A204.1 (cell line): ENCODE measurements around the gene TNFAIP8L2.
"Not testable (repeated sequence)": the region's sequence is repeated elsewhere in the genome, so short reads cannot be mapped to it uniquely, and the experiment has no call there.

Source experiments
- FAIRE-seq: peaks from 2 replicates; lab custom pipeline; 2012; peaks lifted over from hg19 to GRCh38; lab: Jason Lieb, UNC

Gene TNFAIP8L2

GRCh38 chr1:151146072-151146411, 10.4 kb upstream of the TNFAIP8L2 start:
- FAIRE-seq, result no peak

- peak; percentile 52 for FAIRE-seq
These were observed 9.9 kb upstream of the TNFAIP8L2 start, which contains the start of gene SEMA6C for GRCh38 chr1:151146412-151147131. TSS of gene SEMA6C (minus strand) at chr1:151146631. CDS start at chr1:151142621, 4,010 bp downstream.

- FAIRE-seq, result no peak
These were observed 9.3 kb upstream of the TNFAIP8L2 start for GRCh38 chr1:151147132-151147503.

- FAIRE-seq, result no peak
These were observed 8.8 kb upstream of the TNFAIP8L2 start for GRCh38 chr1:151147665-151148064.

GRCh38 chr1:151157067-151157531, 650 bp downstream of the TNFAIP8L2 start:
- no peak for FAIRE-seq

- FAIRE-seq, result no peak
These were observed 1.9 kb downstream of the TNFAIP8L2 start for GRCh38 chr1:151158326-151158725.

GRCh38 chr1:151158751-151159251, 2.4 kb downstream of the TNFAIP8L2 start:
- no peak for FAIRE-seq

GRCh38 chr1:151159373-151159772, 2.9 kb downstream of the TNFAIP8L2 start:
- no peak for FAIRE-seq

- no peak for FAIRE-seq
These were observed 8.4 kb downstream of the TNFAIP8L2 start for GRCh38 chr1:151164732-151165280.

- no peak for FAIRE-seq
These were observed 8.9 kb downstream of the TNFAIP8L2 start for GRCh38 chr1:151165281-151165737.

- peak; percentile 98 for FAIRE-seq
These were observed 9.5 kb downstream of the TNFAIP8L2 start, which contains the start of the genes LYSMD1 and SCNM1 for GRCh38 chr1:151165738-151166504. TSS of gene LYSMD1 (minus strand) at chr1:151165902. CDS start at chr1:151165258, 644 bp downstream. TSS of gene SCNM1 (plus strand) at chr1:151166144. CDS start at chr1:151166153, 9 bp downstream.

GRCh38 chr1:151166505-151166956, 10.1 kb downstream of the TNFAIP8L2 start:
- no peak for FAIRE-seq

GRCh38 chr1:151167116-151167515, 10.7 kb downstream of the TNFAIP8L2 start:
- no peak for FAIRE-seq

- FAIRE-seq, result no peak
These were observed 14.7 kb downstream of the TNFAIP8L2 start for GRCh38 chr1:151171190-151171589.

GRCh38 chr1:151175041-151175741, 18.7 kb downstream of the TNFAIP8L2 start:
- FAIRE-seq, result no peak

- FAIRE-seq, result no peak
These were observed 19.4 kb downstream of the TNFAIP8L2 start, which contains the start of gene TMOD4 for GRCh38 chr1:151175863-151176262. TSS of gene TMOD4 (minus strand) at chr1:151175981. CDS start at chr1:151174875, 1,106 bp downstream.

GRCh38 chr1:151176514-151177045, 20.1 kb downstream of the TNFAIP8L2 start:
- FAIRE-seq, result no peak

GRCh38 chr1:151184211-151184610, 27.8 kb downstream of the TNFAIP8L2 start:
- FAIRE-seq, result no peak

GRCh38 chr1:151187205-151187604, 30.8 kb downstream of the TNFAIP8L2 start:
- no peak for FAIRE-seq

- not testable (repeated sequence) for FAIRE-seq
These were observed 32.2 kb downstream of the TNFAIP8L2 start for GRCh38 chr1:151188667-151189066.

- FAIRE-seq, result no peak
These were observed 33.4 kb downstream of the TNFAIP8L2 start, which contains the start of gene VPS72 for GRCh38 chr1:151189637-151190445. TSS of gene VPS72 (minus strand) at chr1:151190197. CDS start at chr1:151190121, 76 bp downstream.
